Sigmoid colon (tissue), 4 donors: Measurements from ENCODE around the gene COL6A2.

Experiments
- POLR2A ChIP-seq, 2 donors: fragments of 450-650 bp; IDR thresholded peaks; one replicate each; pipeline ENCODE4 v1.6.1; 2016; ENCODE audit warnings: antibody characterized with exemption in 2 of 2, mild to moderate bottlenecking in 2 of 2, moderate library complexity in 2 of 2
- POLR2AphosphoS5 ChIP-seq, 4 donors: sonication (generic); formaldehyde crosslinking; IDR thresholded peaks; one replicate each; pipeline ENCODE4 v1.6.1; 2017; ENCODE audit warnings: antibody characterized with exemption in 4 of 4
- TF ChIP-seq, protein P1 (sequence below), 4 experiments: fragments of 450-650 bp in 3 of 4; fragments of 200-600 bp in 1 of 4; IDR thresholded peaks; one replicate each; pipeline ENCODE4 v1.5.1; 2016 to 2019; ENCODE audit warnings: antibody characterized with exemption in 4 of 4, mild to moderate bottlenecking in 3 of 4, moderate library complexity in 2 of 4

DNA sequence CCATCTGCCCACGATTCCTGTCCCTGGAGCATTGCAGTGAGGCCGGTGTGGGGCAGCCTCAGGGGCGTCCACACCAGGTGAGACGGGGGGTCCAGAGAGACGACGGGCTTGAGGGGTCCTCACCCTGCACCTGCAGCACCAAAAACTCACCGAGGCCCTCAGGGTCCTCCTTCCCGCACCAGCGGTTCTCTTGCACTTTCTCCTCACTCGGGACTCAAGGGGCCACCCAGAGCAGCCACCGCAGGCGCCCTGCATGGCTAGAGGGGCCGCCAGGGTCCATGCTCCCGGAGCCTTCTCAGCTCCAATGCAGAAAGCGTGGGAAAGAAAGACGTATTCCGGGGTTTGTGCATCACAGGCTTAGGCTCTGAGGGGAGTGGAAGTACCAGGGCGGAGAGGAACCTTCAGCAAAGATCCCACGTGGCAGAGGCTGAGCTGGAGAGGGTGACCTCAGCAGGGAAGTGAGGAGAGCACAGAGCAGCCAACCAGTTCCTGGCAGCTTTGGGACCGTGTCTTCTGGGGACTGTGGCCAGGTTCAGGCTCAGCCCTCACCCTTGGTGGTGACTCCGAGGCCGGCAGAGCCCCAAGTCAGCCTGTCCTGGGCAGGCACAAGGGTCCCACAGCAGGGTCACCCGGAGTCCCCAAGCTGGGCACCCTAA lies 19.5 kb upstream of the COL6A2 start:
- TF ChIP-seq POLR2A (IDR thresholded peaks at IDR 0.05) (no peak), POLR2AphosphoS5 (IDR thresholded peaks at IDR 0.05) (no peak)
- TF ChIP-seq, protein P1, sequence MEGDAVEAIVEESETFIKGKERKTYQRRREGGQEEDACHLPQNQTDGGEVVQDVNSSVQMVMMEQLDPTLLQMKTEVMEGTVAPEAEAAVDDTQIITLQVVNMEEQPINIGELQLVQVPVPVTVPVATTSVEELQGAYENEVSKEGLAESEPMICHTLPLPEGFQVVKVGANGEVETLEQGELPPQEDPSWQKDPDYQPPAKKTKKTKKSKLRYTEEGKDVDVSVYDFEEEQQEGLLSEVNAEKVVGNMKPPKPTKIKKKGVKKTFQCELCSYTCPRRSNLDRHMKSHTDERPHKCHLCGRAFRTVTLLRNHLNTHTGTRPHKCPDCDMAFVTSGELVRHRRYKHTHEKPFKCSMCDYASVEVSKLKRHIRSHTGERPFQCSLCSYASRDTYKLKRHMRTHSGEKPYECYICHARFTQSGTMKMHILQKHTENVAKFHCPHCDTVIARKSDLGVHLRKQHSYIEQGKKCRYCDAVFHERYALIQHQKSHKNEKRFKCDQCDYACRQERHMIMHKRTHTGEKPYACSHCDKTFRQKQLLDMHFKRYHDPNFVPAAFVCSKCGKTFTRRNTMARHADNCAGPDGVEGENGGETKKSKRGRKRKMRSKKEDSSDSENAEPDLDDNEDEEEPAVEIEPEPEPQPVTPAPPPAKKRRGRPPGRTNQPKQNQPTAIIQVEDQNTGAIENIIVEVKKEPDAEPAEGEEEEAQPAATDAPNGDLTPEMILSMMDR (IDR thresholded peaks at IDR 0.05): no peak
